ENCODE results near the gene TJP2. TPM values are rescaled to one million over a fixed set of nuclear protein-coding genes. Genes with fewer than 3 reads are reported as not detected.
"Not testable (repeated sequence)": the region's sequence is repeated elsewhere in the genome, so short reads cannot be mapped to it uniquely, and the experiment has no call there.

The TJP2 gene
- total and polyA plus RNA-seq, 4 donors = 32.4 to 121 (median 110) TPM

DNA sequence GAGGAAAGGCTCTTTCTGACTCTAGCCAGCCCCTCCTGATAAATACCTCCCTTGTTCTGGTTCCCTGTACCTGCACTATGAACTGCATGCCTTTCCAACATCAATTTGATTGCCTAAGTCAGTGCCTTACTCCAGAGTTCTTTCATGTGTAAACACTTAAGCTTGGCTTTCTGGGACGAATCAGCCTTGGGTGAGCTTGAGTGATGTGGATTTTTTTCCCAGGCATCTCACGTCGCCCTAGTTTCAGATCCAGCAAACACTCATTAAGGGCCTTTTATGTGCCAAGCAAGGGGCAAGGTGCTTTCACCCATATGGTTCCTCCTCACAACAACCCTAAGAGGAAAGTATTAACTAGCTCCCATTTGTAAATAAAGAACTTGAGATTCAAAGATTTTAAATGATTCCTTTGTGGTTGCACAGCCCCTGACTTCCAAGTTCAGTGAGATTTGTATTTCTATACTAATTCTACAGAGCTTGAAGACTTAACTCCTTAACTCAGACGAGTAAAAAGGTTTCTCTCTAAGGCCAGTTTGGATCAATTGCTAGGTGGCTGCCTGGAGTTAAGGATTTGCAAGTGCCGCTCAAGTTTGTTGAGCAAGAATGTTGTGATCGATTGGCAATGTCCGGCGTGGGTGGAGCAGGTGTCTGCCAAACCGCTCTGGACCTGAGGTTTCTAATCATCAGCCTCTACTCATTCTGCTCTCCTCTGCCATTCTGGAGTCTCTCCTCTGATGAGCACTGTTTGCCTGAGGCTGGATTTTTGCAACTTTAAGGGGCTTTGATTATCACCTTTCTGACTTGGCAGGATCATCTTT is 20.2 kb upstream of the TJP2 start:
- Histone ChIP-seq H3K27me3 (ENCODE audit: control insufficient read depth in 1 of 2, insufficient read depth in 2 of 2, low read length in 1 of 2) (no peaks in the 10 kb centered on the region), H3K27ac (ENCODE audit: low read depth in 1 of 2, low read length in 2 of 2) (no peak overlapping the region), H3K9me3 (ENCODE audit: control insufficient read depth, low read length) (no peaks in the 10 kb centered on the region), H3K36me3 (ENCODE audit: control insufficient read depth in 1 of 2, insufficient read depth in 2 of 2, low read length in 1 of 2) (no peaks in the 10 kb centered on the region), H3K4me3 (ENCODE audit: low read length in 2 of 2) (no peak overlapping the region), H3K4me1 (ENCODE audit: control insufficient read depth in 1 of 2, insufficient read depth in 2 of 2, low read length in 2 of 2) (peaks cover 0 to 2% of the 10 kb centered on the region in 2 donors)
- 72 to 77% methylated on average over 9 of the region's 9 CpGs for WGBS, 2 donors
- DNase-seq (no peak), ATAC-seq (ENCODE audit: low FRiP score) (no peak)
- intact Hi-C loops (cut with DNase I) = no loop called here

DNA sequence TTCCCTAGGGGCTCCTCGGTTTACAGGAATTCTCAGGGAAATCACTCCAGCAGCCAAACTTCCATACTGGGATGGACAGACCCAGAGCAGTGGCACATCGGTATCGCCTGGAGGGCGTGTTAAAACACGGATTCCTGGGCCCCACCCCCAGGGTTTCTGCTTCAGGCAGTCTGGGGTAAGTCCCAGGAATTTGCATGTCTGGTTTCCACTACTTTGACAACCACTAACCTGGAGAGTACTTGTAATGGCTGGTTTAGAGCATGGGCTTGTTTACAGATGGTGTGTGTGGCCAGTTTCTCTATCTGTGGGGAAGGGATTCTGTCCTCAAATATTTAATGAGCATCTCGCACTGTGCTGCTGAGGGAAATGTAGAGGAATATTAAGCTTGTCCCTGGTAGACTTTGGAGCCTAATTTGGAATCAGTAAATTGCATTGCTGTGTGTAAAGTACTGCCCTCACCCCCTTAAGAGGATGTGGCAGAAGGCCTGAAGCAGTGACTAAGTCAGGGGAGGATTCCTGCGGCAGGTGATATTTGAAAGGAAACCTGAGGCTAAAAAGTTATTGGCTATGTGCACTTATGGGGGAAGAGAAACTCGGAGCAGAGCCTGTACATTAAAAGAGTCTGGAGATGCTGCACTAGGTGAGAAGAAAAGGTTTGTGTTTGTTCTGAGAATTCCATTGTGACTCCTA is 18.6 kb upstream of the TJP2 start:
- no peaks in the 10 kb centered on the region for H3K9me3 ChIP-seq (ENCODE audit: control insufficient read depth, low read length)
- ATAC-seq (ENCODE audit: low FRiP score) (no peak), DNase-seq (no peak)
- WGBS, 2 donors = 87 to 91% methylated on average over 8 of the region's 8 CpGs
- H3K27me3 ChIP-seq (ENCODE audit: control insufficient read depth in 1 of 2, insufficient read depth in 2 of 2, low read length in 1 of 2) = no peaks in the 10 kb centered on the region
- intact Hi-C loops (cut with DNase I) = loop anchor here in 1 of 2 donors (5.0 kb wide), 1 partner anchor 37 kb away; no protein-coding TSS in a partner anchor
- H3K4me3 ChIP-seq (ENCODE audit: low read length in 2 of 2) = no peak overlapping the region
- no peak overlapping the region for H3K27ac ChIP-seq (ENCODE audit: low read depth in 1 of 2, low read length in 2 of 2)
- H3K4me1 ChIP-seq (ENCODE audit: control insufficient read depth in 1 of 2, insufficient read depth in 2 of 2, low read length in 2 of 2) = no peaks in the 10 kb centered on the region
- no peaks in the 10 kb centered on the region for H3K36me3 ChIP-seq (ENCODE audit: control insufficient read depth in 1 of 2, insufficient read depth in 2 of 2, low read length in 1 of 2)

DNA sequence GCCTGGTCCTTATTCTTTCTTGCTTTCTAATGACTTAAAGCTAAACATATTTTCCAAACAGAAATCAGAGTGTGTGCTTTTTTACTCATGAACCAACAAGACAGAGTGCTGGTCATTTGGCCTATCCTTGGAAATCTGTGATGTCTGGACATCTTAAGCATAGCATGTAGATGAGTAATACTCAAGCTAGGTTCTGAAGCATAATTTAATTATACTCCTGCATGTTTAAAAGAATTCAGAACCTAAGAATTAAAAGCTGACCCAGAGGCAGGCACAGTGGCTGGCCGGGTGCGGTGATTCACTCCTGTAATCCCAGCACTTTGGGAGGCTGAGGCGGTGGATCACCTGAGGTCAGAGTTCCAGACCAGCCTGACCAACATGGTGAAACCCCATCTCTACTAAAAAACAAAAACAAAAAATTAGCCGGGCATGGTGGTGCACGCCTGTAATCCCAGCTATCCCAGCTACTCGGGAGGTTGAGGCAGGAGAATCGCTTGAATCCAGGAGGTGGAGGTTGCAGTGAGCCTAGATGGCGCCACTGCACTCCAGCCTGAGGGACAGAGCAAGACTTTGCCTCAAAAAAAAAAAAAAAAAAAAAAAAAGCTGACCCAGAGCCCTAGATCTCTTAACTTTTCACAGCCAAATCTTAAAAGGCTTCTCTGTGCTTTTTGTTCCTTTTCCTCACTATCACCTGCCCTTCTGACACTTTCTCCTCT is 16.2 kb upstream of the TJP2 start:
- H3K36me3 ChIP-seq (ENCODE audit: control insufficient read depth in 1 of 2, insufficient read depth in 2 of 2, low read length in 1 of 2) = peaks cover 0 to 2% of the 10 kb centered on the region in 2 donors
- H3K4me1 ChIP-seq (ENCODE audit: control insufficient read depth in 1 of 2, insufficient read depth in 2 of 2, low read length in 2 of 2) = no peaks in the 10 kb centered on the region
- no peak overlapping the region for H3K4me3 ChIP-seq (ENCODE audit: low read length in 2 of 2)
- intact Hi-C loops (cut with DNase I) = loop anchor here in 1 of 2 donors (5.0 kb wide), 1 partner anchor 34 kb away; no protein-coding TSS in a partner anchor
- DNase-seq = no peak
- H3K9me3 ChIP-seq (ENCODE audit: control insufficient read depth, low read length) = no peaks in the 10 kb centered on the region
- H3K27me3 ChIP-seq (ENCODE audit: control insufficient read depth in 1 of 2, insufficient read depth in 2 of 2, low read length in 1 of 2) = no peaks in the 10 kb centered on the region
- 94 to 95% methylated on average over 8 of the region's 8 CpGs for WGBS, 2 donors
- no peak for ATAC-seq (ENCODE audit: low FRiP score)
- no peak overlapping the region for H3K27ac ChIP-seq (ENCODE audit: low read depth in 1 of 2, low read length in 2 of 2)

DNA sequence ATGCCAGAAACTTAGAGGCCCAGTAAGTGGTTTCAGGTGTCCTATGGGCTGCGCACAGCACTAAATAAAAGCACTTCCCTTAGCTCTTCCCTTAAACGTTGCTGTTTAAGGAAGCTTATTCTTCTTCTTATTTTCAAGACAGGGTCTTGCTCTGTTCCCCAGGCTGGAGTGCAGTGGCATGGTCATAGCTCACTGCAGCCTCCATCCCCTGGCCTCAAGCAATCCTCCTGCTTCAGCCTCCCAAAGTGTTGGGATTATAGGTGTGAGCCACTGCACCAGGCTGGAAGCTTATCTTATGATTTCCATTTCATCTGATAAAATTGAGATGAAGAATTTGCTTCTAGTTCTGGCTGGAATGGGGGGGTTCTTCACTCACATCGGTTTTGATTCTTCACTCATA is 15.6 kb upstream of the TJP2 start:
- Histone ChIP-seq H3K27me3 (ENCODE audit: control insufficient read depth in 1 of 2, insufficient read depth in 2 of 2, low read length in 1 of 2) (no peaks in the 10 kb centered on the region), H3K27ac (ENCODE audit: low read depth in 1 of 2, low read length in 2 of 2) (no peak overlapping the region), H3K4me1 (ENCODE audit: control insufficient read depth in 1 of 2, insufficient read depth in 2 of 2, low read length in 2 of 2) (no peaks in the 10 kb centered on the region), H3K9me3 (ENCODE audit: control insufficient read depth, low read length) (no peaks in the 10 kb centered on the region), H3K4me3 (ENCODE audit: low read length in 2 of 2) (no peak overlapping the region), H3K36me3 (ENCODE audit: control insufficient read depth in 1 of 2, insufficient read depth in 2 of 2, low read length in 1 of 2) (peaks cover 0 to 2% of the 10 kb centered on the region in 2 donors)
- no peak for DNase-seq
- WGBS, 2 donors = 86 to 87% methylated on average over 3 of the region's 3 CpGs
- intact Hi-C loops (cut with DNase I) = loop anchor here in 1 of 2 donors (5.0 kb wide), 1 partner anchor 34 kb away; no protein-coding TSS in a partner anchor
- ATAC-seq (ENCODE audit: low FRiP score) = no peak

DNA sequence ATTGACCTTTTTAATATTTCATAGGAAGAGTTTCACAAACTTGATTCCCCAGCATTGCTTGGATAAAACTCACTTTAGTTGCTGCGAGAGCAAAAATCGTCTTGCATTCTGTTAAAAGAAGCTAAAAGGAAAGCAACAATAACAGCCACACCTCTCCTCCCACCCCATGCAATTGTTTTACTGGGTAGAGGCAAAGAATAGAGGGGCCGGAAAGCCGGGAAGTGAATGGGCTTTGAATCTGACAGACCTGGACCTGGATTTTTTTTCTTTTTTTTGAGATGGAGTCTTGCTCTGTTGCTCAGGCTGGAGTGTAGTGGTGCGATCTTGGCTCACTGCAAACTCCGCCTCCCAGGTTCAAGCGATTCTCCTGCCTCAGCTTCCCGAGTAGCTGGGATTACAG is 9.5 kb upstream of the TJP2 start:
- H3K4me3 ChIP-seq (ENCODE audit: low read length in 2 of 2); intact Hi-C loops (cut with DNase I); ATAC-seq (ENCODE audit: low FRiP score); DNase-seq; H3K36me3 ChIP-seq (ENCODE audit: control insufficient read depth in 1 of 2, insufficient read depth in 2 of 2, low read length in 1 of 2); H3K27ac ChIP-seq (ENCODE audit: low read depth in 1 of 2, low read length in 2 of 2); H3K4me1 ChIP-seq (ENCODE audit: control insufficient read depth in 1 of 2, insufficient read depth in 2 of 2, low read length in 2 of 2); H3K9me3 ChIP-seq (ENCODE audit: control insufficient read depth, low read length); H3K27me3 ChIP-seq (ENCODE audit: control insufficient read depth in 1 of 2, insufficient read depth in 2 of 2, low read length in 1 of 2): not testable (repeated sequence)
- 88 to 95% methylated on average over 8 of the region's 8 CpGs for WGBS, 2 donors

DNA sequence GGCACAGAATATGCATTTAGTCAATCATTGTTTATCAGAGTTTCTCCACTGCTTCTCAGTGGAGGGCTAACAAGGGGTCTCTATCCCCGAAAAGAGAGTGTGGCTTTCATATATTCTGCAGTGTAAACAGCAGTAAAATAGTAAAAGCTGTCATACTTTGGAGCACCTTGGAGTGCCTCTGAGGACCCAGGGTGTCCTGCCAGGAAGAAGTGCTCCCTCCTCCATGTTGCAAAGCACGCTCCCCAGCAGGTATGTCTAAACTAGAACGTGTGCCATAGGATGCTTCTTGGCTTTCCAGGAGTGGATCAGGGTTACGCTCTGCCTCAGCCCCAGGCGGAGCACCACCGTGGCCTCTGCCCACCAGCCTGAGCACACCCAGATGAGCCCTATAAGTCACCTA is 8.5 kb upstream of the TJP2 start:
- 89 to 96% methylated on average over 6 of the region's 6 CpGs for WGBS, 2 donors
- no peaks in the 10 kb centered on the region for H3K27me3 ChIP-seq (ENCODE audit: control insufficient read depth in 1 of 2, insufficient read depth in 2 of 2, low read length in 1 of 2)
- intact Hi-C loops (cut with DNase I) = no loop called here
- H3K9me3 ChIP-seq (ENCODE audit: control insufficient read depth, low read length) = no peaks in the 10 kb centered on the region
- no peak for DNase-seq
- no peak overlapping the region for H3K27ac ChIP-seq (ENCODE audit: low read depth in 1 of 2, low read length in 2 of 2)
- peaks cover 0 to 2% of the 10 kb centered on the region in 2 donors for H3K36me3 ChIP-seq (ENCODE audit: control insufficient read depth in 1 of 2, insufficient read depth in 2 of 2, low read length in 1 of 2)
- ATAC-seq (ENCODE audit: low FRiP score) = no peak
- no peak overlapping the region for H3K4me3 ChIP-seq (ENCODE audit: low read length in 2 of 2)
- H3K4me1 ChIP-seq (ENCODE audit: control insufficient read depth in 1 of 2, insufficient read depth in 2 of 2, low read length in 2 of 2) = no peaks in the 10 kb centered on the region

DNA sequence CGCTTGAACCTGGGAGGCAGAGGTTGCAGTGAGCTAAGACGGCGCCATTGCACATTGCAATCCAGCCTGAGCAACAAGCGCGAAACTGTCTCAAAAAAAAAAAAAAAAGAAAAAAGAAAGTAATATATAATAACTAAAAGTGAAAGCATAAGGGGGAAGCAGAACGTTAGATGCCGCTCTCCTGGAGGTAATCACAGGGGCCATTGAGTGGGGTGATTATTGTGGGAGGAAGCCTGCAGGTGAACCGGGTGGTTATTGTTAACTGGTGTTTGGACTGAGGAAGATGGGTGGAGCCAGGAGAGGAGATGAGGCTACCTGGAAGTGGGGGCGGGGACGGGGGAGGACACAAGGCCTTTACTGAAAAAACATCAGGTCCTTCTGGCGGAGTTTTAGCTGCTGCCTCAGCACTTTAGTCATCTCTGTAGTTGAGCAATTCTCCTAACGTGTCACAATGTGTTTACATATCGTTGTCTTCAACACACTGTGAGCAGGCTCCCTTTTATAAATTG is 5.3 kb upstream of the TJP2 start:
- no peak for DNase-seq
- Histone ChIP-seq H3K4me1 (ENCODE audit: control insufficient read depth in 1 of 2, insufficient read depth in 2 of 2, low read length in 2 of 2) (no peaks in the 10 kb centered on the region), H3K27ac (ENCODE audit: low read depth in 1 of 2, low read length in 2 of 2) (no peak overlapping the region), H3K4me3 (ENCODE audit: low read length in 2 of 2) (no peak overlapping the region), H3K36me3 (ENCODE audit: control insufficient read depth in 1 of 2, insufficient read depth in 2 of 2, low read length in 1 of 2) (no peaks in the 10 kb centered on the region), H3K9me3 (ENCODE audit: control insufficient read depth, low read length) (no peaks in the 10 kb centered on the region), H3K27me3 (ENCODE audit: control insufficient read depth in 1 of 2, insufficient read depth in 2 of 2, low read length in 1 of 2) (no peaks in the 10 kb centered on the region)
- no peak for ATAC-seq (ENCODE audit: low FRiP score)
- intact Hi-C loops (cut with DNase I) = no loop called here
- WGBS, 2 donors = 92 to 95% methylated on average over 13 of the region's 13 CpGs

DNA sequence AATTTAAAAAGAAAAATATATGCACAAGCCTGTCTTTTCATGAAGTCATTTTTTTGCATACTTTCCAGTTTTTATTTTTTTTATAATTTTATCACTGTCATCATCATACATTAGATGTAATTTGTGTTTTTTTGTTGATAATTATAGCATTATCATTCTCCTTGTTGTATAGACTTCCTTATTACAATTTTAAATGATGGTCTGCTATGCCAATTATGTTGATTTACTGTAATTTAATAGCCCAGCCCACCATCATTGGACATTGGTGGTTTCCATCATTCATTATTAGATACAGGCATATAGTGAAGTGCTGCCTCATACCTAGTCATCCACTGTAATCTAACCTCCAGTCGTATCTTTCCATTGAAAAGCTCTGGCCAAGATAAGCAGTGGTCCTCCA is 3.8 kb upstream of the TJP2 start:
- ATAC-seq (ENCODE audit: low FRiP score) (no peak), DNase-seq (no peak)
- 52 to 53% methylated on average over 1 of the region's 1 CpG for WGBS, 2 donors
- no peaks in the 10 kb centered on the region for H3K36me3 ChIP-seq (ENCODE audit: control insufficient read depth in 1 of 2, insufficient read depth in 2 of 2, low read length in 1 of 2)
- no peaks in the 10 kb centered on the region for H3K4me1 ChIP-seq (ENCODE audit: control insufficient read depth in 1 of 2, insufficient read depth in 2 of 2, low read length in 2 of 2)
- no peaks in the 10 kb centered on the region for H3K27me3 ChIP-seq (ENCODE audit: control insufficient read depth in 1 of 2, insufficient read depth in 2 of 2, low read length in 1 of 2)
- intact Hi-C loops (cut with DNase I) = loop anchor here (5.0 kb wide), 1 partner anchor 38 kb away; no protein-coding TSS in a partner anchor
- H3K9me3 ChIP-seq (ENCODE audit: control insufficient read depth, low read length) = no peaks in the 10 kb centered on the region
- H3K27ac ChIP-seq (ENCODE audit: low read depth in 1 of 2, low read length in 2 of 2) = no peak overlapping the region
- no peak overlapping the region for H3K4me3 ChIP-seq (ENCODE audit: low read length in 2 of 2)
